H9 (cell line): ENCODE measurements around the gene IRF4. TPM values are rescaled to one million over a fixed set of nuclear protein-coding genes. Genes with fewer than 3 reads are reported as not detected.

Source experiments
- DNase-seq: peaks from one replicate; pipeline ENCODE4 v3.0.0-alpha.2; 2017
- H2AFZ ChIP-seq: one replicate; pipeline ENCODE4 v1.6.1; 2013; ENCODE audit warnings: mild to moderate bottlenecking, low read length, control low read depth, moderate library complexity
- H2AK5ac ChIP-seq: 2 replicates; pipeline ENCODE4 v1.6.1; 2013; ENCODE audit warnings: low read length, control low read depth, mixed read lengths; ENCODE audit not compliant: insufficient read length
- H2BK120ac ChIP-seq: one replicate; pipeline ENCODE4 v1.6.1; 2013; ENCODE audit warnings: low read depth, mild to moderate bottlenecking, low read length, control low read depth, inconsistent platforms; ENCODE audit not compliant: poor library complexity, severe bottlenecking
- H2BK12ac ChIP-seq: 2 replicates; pipeline ENCODE4 v1.6.1; 2013; ENCODE audit warnings: low read length, control low read depth, mixed read lengths, low read depth; ENCODE audit not compliant: insufficient read length
- H2BK15ac ChIP-seq: 2 replicates; pipeline ENCODE4 v1.6.1; 2013; ENCODE audit warnings: low read depth, low read length, control low read depth
- H2BK20ac ChIP-seq: one replicate; pipeline ENCODE4 v1.6.1; 2013; ENCODE audit warnings: low read depth, mild to moderate bottlenecking, low read length, control low read depth, inconsistent platforms; ENCODE audit not compliant: poor library complexity, severe bottlenecking
- H2BK5ac ChIP-seq: 2 replicates; pipeline ENCODE4 v1.6.1; 2013; ENCODE audit warnings: low read length, control low read depth, mixed read lengths; ENCODE audit not compliant: insufficient read length
- H3K14ac ChIP-seq: 2 replicates; pipeline ENCODE4 v1.6.1; 2013; ENCODE audit warnings: low read length, control low read depth; ENCODE audit not compliant: insufficient read depth
- H3K18ac ChIP-seq: 2 replicates; pipeline ENCODE4 v1.6.1; 2013; ENCODE audit warnings: low read depth, mild to moderate bottlenecking, mixed read lengths, low read length, control low read depth; ENCODE audit not compliant: insufficient read length
- H3K23ac ChIP-seq: 2 replicates; pipeline ENCODE4 v1.6.1; 2013; ENCODE audit warnings: low read length, control low read depth, mixed read lengths, low read depth; ENCODE audit not compliant: insufficient read length
- H3K23me2 ChIP-seq: 2 replicates; pipeline ENCODE4 v1.6.1; 2013; ENCODE audit warnings: low read depth, mild to moderate bottlenecking, mixed read lengths, low read length, control low read depth; ENCODE audit not compliant: insufficient read length, poor library complexity, severe bottlenecking
- H3K27ac ChIP-seq: 2 replicates; pipeline ENCODE4 v1.5.1; 2013; ENCODE audit warnings: low read length, control low read depth, mixed read lengths, low read depth; ENCODE audit not compliant: insufficient read length
- H3K27me3 ChIP-seq: 2 replicates; pipeline ENCODE4 v1.6.1; 2013; ENCODE audit warnings: low read length, control low read depth, inconsistent platforms; ENCODE audit not compliant: insufficient read depth
- H3K4ac ChIP-seq: 2 replicates; pipeline ENCODE4 v1.6.1; 2013; ENCODE audit warnings: low read depth, mild to moderate bottlenecking, control low read depth, inconsistent platforms, low read length, moderate library complexity
- H3K4me1 ChIP-seq: 2 replicates; pipeline ENCODE4 v1.6.1; 2013; ENCODE audit warnings: low read length, control low read depth, inconsistent platforms; ENCODE audit not compliant: insufficient read depth
- H3K4me2 ChIP-seq: 2 replicates; pipeline ENCODE4 v1.6.1; 2013; ENCODE audit warnings: low read length, control low read depth, mixed read lengths; ENCODE audit not compliant: insufficient read length, insufficient read depth
- H3K56ac ChIP-seq: 2 replicates; pipeline ENCODE4 v1.6.1; 2013; ENCODE audit warnings: low read depth, mild to moderate bottlenecking, mixed read lengths, low read length, control low read depth; ENCODE audit not compliant: insufficient read length
- H3K79me1 ChIP-seq: 2 replicates; pipeline ENCODE4 v1.6.1; 2013; ENCODE audit warnings: low read depth, mild to moderate bottlenecking, moderate library complexity, low read length, control low read depth, inconsistent platforms; ENCODE audit not compliant: insufficient read depth, poor library complexity, severe bottlenecking
- H3K79me2 ChIP-seq: 2 replicates; pipeline ENCODE4 v1.6.1; 2013; ENCODE audit warnings: low read length, control low read depth, inconsistent platforms; ENCODE audit not compliant: insufficient read depth
- H3K9ac ChIP-seq: 2 replicates; pipeline ENCODE4 v1.6.1; 2013; ENCODE audit warnings: low read length, control low read depth, mixed read lengths; ENCODE audit not compliant: insufficient read length; ENCODE audit errors: extremely low read depth
- H3K9me3 ChIP-seq: one replicate; pipeline ENCODE4 v1.6.1; 2013; ENCODE audit warnings: low read depth, low read length, inconsistent platforms; ENCODE audit not compliant: control insufficient read depth
- H3T11ph ChIP-seq: one replicate; pipeline ENCODE4 v1.6.1; 2013; ENCODE audit warnings: mild to moderate bottlenecking, low read length, control low read depth, inconsistent platforms
- H4K20me1 ChIP-seq: one replicate; pipeline ENCODE4 v1.6.1; 2013; ENCODE audit not compliant: control insufficient read depth, insufficient read length, insufficient read depth
- H4K5ac ChIP-seq: 2 replicates; pipeline ENCODE4 v1.6.1; 2013; ENCODE audit warnings: low read depth, mild to moderate bottlenecking, mixed read lengths, low read length, control low read depth; ENCODE audit not compliant: insufficient read length
- H4K8ac ChIP-seq: replicated peaks from 2 replicates; pipeline ENCODE4 v1.6.1; 2013; ENCODE audit warnings: low read length, control low read depth, mixed read lengths, low read depth; ENCODE audit not compliant: insufficient read length
- H4K91ac ChIP-seq: 2 replicates; pipeline ENCODE4 v1.6.1; 2013; ENCODE audit warnings: low read depth, mild to moderate bottlenecking, moderate library complexity, mixed read lengths, low read length, control low read depth; ENCODE audit not compliant: insufficient read length
- H3K27ac Mint-ChIP-seq, 3 experiments: 2 replicates in 2 of 3; 3 replicates in 1 of 3; pipeline ENCODE4 v1.8.0; 2020 to 2021; ENCODE audit warnings: mixed read lengths in 3 of 3, mild to moderate bottlenecking in 1 of 3, moderate library complexity in 1 of 3
- H3K27me3 Mint-ChIP-seq: 2 replicates; pipeline ENCODE4 v1.8.0; 2021; ENCODE audit warnings: low read depth, mild to moderate bottlenecking, moderate library complexity, mixed read lengths
- H3K36me3 Mint-ChIP-seq, 3 experiments: 2 replicates in 2 of 3; 3 replicates in 1 of 3; pipeline ENCODE4 v1.8.0; 2020 to 2021; ENCODE audit warnings: low read depth in 3 of 3, mixed read lengths in 3 of 3; ENCODE audit not compliant: insufficient read depth in 1 of 3
- H3K4me1 Mint-ChIP-seq, 2 experiments: 2 replicates each; pipeline ENCODE4 v1.8.0; 2020; ENCODE audit warnings: mixed read lengths in 2 of 2
- H3K4me3 Mint-ChIP-seq, 2 experiments: 2 replicates in 1 of 2; 3 replicates in 1 of 2; pipeline ENCODE4 v1.8.0; 2020 to 2021; ENCODE audit warnings: mild to moderate bottlenecking in 2 of 2, mixed read lengths in 2 of 2, moderate library complexity in 1 of 2
- H3K9me3 Mint-ChIP-seq, 2 experiments: 2 replicates in 1 of 2; 3 replicates in 1 of 2; pipeline ENCODE4 v1.8.0; 2020; ENCODE audit warnings: mild to moderate bottlenecking in 2 of 2, mixed read lengths in 2 of 2, moderate library complexity in 1 of 2
- CTCF ChIP-seq: fragments of 200-600 bp; sonication (generic); conservative IDR thresholded peaks from 3 replicates; pipeline ENCODE4 v1.8.0; 2021; ENCODE audit warnings: antibody characterized with exemption, mild to moderate bottlenecking
- WGBS: extraction: QIAGEN DNeasy Blood & Tissue Kit; methylation state at CpG from one replicate; pipeline ENCODE4 v1.1.7; 2013; ENCODE audit warnings: missing lambda C conversion rate, low lambda C conversion rate, mixed read lengths; ENCODE audit not compliant: insufficient read length; ENCODE audit errors: extremely low coverage; 5-methylcytosine and 5-hydroxymethylcytosine counted together
- total RNA-seq: library from RNA; stranded (reverse); gene quantifications from 2 replicates; pipeline ENCODE4 v1.2.1, GENCODE V29; 2021

The IRF4 gene
- total RNA-seq, 1 experiment from 2014 or later, result 0.31 TPM

- no peak overlapping the region for H3K4me3 Mint-ChIP-seq
- Histone ChIP-seq H3K79me2 (no peaks in the 10 kb centered on the region), H3K4me2 (no peak overlapping the region), H3K23ac (no peak overlapping the region), H3K27ac (no peak overlapping the region), H4K91ac (no peak overlapping the region), H3K9ac (no peak overlapping the region), H2AK5ac (no peak overlapping the region), H3K4me1 (no peaks in the 10 kb centered on the region), H2BK15ac (no peak overlapping the region), H3K9me3 (peaks cover 32% of the 10 kb centered on the region), H4K5ac (no peak overlapping the region), H3T11ph (no peak overlapping the region), H3K27me3 (no peaks in the 10 kb centered on the region), H2AFZ (no peak overlapping the region), H2BK120ac (no peak overlapping the region), H2BK5ac (no peak overlapping the region), H3K23me2 (peaks cover 4% of the 10 kb centered on the region), H4K20me1 (no peaks in the 10 kb centered on the region), H4K8ac (no peak overlapping the region), H3K56ac (no peak overlapping the region), H3K79me1 (no peaks in the 10 kb centered on the region), H3K18ac (no peak overlapping the region), H3K4ac (no peak overlapping the region), H3K14ac (no peak overlapping the region), H2BK20ac (no peak overlapping the region), H2BK12ac (no peak overlapping the region)
- H3K27me3 Mint-ChIP-seq, result peaks cover 70% of the 10 kb centered on the region
- peaks cover 0 to 5% (median 5%) of the 10 kb centered on the region in 3 experiments; a peak in 5 of 7 replicates for H3K36me3 Mint-ChIP-seq
- peaks cover 26 to 30% of the 10 kb centered on the region in 2 experiments for H3K9me3 Mint-ChIP-seq
- no peak for DNase-seq
- WGBS, result no CpG with 5 or more reads among the region's 3 CpGs
- H3K27ac Mint-ChIP-seq, result no peak overlapping the region
- no peak for TF ChIP-seq CTCF
- H3K4me1 Mint-ChIP-seq, result no peaks in the 10 kb centered on the region
These were observed 7.7 kb upstream of the IRF4 start for GRCh38 chr6:383856-384255.
